Fibroblast of skin of right biceps (primary cell): ENCODE results near the gene IDI1.
"Not testable (repeated sequence)": the region's sequence is repeated elsewhere in the genome, so short reads cannot be mapped to it uniquely, and the experiment has no call there.

Experiments used
- DNase-seq: peaks from one replicate; pipeline ENCODE4 v3.0.0-alpha.2; 2013

The IDI1 gene

GRCh38 chr10:1063232-1063865 is 14.4 kb upstream of the IDI1 start:
- DNase-seq: no peak

DNA sequence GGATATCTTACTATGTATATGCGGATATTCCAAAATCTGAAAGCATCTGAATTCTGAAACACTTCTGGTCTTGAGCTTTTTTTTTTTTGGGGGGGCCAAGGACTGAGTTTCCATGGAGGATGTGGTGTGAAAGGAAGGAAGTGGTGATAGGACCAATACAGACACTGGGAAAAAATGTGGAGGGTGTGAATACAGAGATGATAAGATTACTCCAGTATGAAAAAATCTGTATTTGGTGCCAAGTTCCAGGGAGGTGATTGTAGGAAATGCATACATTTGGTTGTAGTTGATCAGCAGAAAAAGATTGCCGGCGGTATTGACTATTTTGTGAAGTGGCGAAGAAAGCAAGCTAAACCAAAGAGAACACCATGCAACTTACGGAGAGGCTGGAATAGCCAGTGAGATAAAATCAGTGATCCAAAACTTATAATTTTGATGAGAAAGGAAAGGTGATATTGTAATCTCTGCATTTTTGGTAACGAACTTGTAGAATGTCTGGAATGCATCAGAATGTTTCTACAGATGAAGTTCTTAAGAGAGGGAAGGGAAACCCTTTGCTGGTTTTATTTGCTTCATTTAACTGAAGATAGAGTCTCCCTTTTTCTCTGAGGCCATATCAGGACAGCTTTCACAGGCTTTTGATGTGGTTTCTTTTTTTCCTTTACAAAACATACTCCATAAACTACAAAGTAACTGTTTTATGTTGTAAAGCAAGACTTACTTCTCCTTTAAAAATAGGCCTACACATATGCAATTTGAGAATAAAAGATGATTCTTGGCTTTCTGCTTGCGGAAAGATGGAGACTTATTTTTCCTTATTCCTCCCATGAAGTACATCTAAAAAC is 13.2 kb upstream of the IDI1 start:
- peak; percentile 82 for DNase-seq

DNA sequence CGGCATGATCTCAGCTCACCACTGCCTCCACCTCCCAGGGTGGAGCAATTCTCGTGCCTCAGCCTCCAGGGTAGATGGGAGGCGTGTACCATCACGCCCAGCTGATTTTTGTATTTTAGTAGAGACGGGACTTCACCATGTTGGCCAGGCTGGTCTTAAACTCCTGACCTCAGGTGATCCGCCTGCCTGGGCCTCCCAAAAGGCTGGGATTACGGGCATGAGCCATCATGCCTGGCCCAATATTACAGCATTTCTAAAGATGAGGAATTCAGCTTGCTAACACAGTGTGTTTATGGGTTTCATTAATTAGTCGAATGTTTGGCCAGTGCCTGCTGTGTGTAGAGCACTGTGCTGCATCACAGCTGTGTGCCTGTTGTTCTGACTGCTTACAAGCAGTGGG is 11.0 kb upstream of the IDI1 start:
- DNase-seq: no peak

DNA sequence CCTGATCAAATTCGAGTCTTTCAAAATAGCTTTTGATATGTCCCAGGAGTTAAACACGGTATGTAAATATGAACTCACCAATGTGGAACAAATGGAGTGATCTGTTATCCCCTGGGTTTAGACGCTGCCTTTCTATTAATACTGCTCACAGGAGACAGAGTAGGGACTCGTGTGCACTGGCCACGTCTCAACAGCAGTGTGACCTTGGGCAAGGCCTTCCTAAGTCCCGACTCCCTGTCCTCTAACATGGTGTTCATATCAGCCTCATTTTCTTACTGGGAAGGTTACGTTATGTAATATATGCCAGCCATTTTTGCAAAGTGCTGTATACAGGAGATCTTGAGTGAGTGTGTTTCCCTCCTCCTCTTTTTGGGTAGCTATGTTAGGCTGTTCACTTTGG is 9.1 kb upstream of the IDI1 start:
- no peak for DNase-seq

GRCh38 chr10:1057106-1057657 is 8.3 kb upstream of the IDI1 start:
- DNase-seq: peak; percentile 8

DNA sequence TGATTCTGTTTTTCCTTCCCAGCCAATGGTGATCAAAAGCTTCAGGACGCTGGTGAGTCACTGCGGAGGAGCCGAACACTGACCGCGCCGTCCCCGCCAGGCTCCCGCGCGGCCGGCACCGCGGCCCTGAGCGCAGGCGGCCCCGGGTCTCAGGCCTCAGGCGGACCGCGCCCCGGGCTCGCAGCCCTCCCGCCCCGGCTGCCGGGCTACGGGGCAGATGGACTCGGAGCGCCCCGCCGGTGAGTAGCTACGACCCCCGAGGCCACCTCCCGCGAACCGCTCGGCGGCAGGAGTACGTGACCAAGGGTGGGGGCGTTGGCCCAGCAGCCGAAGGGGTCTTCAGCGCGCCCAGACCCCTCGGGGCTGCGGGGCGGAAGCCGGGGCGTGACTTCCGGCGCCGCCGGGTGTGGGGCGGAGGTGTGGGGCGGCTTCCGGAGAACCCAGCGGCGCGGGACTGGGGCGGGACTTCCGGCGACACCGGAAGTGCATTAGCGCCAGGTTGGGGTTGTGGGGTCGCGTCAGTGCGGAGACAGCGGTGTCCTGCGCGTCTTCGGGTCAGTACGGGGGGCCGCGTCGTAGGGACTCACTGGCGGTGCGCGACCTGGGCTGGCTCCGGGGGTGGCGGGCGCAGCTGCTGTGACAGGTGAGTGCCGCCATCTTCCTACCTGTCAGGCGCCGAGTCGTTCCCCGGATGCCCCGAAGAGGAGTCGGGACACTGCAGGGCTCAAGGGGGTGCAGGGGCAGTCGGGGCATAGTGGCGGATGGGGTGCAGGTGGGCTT is 7.6 kb upstream of the IDI1 start, which contains the start of gene WDR37:
WDR37 (plus strand) TSS at position 60 of the 780 bp plus-strand sequence. CDS start 15,771 bp downstream, outside the sequence.
- peak; percentile 87 for DNase-seq

DNA sequence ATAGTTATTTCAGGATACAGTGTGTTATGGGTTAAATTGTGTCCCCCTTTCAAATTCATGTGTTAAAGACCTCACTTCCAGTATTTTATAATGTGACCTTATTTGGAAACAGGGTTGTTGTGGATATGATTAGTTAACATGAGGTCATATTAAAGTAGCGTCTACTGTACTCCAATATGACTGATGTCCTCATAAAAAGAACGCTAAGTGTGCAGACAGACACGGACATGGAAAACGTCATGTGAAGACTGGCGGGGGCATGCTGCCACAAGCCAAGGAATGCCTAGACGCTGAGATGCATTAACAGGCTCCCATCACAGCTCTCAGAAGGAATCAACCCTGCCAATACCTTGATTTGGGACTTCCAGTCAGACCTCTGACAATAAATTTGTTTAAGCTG is 5.8 kb upstream of the IDI1 start:
- no peak for DNase-seq

DNA sequence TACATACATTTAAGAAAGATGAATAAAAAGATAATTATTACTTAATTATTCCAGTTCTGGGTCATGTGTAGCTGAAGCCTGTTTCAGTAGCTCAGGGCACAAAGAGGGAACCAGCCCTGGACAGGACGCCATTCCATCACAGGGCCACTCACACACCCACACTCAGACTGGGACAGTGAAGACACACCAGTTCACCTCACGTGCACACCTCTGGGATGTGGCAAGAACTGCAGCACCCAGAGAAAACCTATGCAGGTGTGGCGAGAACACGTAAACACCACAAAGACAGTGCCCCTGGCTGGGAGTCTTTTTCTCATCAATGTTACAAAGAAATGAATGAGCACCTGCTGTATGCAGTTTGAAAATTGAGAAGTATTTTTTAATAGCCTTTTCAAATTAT is 1.6 kb upstream of the IDI1 start:
- DNase-seq: no peak

GRCh38 chr10:1050145-1050544 is 1.2 kb upstream of the IDI1 start:
- DNase-seq: peak; percentile 15

DNA sequence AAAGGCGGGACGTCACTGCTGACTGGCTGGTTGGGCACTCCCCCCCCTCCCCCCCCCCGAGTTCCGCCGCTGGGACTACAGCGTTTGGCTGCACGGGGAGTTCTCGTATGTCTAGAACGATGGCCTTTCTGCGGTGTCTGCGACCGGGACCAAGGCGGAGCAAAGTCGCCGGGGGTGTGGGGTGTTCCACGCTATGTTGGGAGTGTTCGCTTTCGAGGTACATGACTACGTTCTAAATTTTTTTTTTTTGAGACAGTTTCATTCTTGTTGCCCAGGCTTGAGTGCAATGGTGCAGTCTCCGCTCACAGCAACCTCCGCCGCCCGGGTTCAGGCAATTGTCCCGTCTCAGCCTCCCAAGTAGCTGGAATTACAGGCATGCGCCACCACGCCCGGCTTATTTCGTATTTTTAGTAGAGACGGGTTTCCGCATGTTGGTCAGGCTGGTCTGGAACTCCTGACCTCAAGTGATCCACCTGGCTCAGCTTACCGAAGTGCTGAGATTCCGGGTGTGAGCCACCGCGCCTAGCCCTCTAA is 573 bp upstream of the IDI1 start:
- no peak for DNase-seq

DNA sequence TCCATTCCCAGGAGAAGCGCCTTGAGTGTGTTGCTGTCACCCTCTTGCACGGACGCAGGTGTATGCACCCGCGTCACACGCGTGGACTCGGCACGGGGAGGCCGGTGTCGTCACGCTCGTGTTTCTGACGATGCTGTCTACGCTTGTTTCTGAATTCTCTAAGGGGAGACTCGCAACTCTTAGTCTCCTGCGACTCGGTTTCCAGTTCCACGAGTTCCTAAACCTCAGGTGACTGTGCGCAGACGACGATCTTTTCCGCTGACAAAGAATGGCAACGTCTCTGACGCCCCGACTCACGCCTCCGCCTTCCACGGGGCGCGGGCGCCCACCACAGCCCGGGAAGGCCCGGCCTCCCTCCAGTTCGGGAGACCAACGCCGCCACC is 579 bp downstream of the IDI1 start:
- no peak for DNase-seq

DNA sequence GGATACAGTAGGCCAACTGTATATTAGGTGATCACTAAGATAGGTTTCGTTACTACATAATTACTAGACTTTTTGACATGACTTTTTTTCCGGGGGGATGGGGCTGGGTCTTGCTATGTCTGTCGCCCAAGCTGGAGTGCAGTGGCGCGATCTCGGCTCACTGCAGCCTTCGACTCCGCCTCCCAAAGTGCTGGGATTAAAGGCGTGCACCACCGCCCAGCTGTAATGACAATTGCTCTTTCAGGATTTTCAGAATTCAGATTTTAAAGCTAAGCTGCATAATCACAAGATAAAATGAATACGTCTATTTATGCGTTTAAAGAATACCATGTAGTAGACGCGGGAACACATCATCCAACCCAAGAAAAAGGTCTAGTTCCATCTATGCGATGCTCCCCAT is 982 bp downstream of the IDI1 start:
- DNase-seq: no peak

GRCh38 chr10:1045415-1045814 is 3.5 kb downstream of the IDI1 start:
- no peak for DNase-seq

DNA sequence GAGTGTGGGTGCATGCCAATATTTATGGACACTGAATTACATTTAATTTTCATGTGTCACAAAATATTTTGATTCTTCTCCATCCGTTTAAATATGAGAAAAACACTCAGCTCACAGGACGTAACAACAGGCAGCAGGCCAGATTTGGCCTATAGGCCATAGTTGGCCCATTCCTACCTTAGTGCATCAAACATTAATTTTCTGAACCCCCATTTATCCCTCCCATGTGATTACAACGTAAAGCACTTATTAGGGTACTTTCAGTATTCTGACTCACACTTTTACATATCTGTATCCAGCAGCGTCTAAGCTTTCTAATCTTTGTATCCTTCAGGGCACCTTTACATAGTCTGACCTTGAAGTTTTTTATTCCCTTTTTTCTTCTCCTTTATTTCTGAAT is 4.0 kb downstream of the IDI1 start:
- DNase-seq: no peak

- DNase-seq: no peak
These were observed 4.8 kb downstream of the IDI1 start for GRCh38 chr10:1044146-1044545.

GRCh38 chr10:1043532-1043995 is 5.4 kb downstream of the IDI1 start:
- DNase-seq: no peak

DNA sequence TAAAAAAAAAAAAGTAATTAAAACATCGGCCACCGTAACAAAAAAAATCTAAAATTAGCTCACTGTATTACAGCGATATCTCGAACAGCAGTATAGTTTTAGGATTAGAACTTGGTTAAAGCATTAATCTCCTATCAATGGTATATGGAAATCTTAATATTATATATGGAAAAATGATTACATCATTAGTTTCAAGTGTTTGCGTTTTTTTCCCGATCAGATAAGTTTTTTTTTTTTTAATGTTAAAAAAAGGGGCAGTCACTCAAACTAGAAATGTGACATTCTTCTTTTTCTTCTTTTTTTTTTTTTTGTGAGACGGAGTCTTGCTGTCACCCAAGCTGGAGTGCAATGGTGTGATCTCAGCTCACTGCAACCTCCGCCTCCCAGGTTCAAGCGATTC is 7.4 kb downstream of the IDI1 start:
- no peak for DNase-seq

GRCh38 chr10:1040133-1040532 is 8.8 kb downstream of the IDI1 start:
- no peak for DNase-seq

- DNase-seq: not testable (repeated sequence)
These were observed 10.2 kb downstream of the IDI1 start for GRCh38 chr10:1038769-1039168.

DNA sequence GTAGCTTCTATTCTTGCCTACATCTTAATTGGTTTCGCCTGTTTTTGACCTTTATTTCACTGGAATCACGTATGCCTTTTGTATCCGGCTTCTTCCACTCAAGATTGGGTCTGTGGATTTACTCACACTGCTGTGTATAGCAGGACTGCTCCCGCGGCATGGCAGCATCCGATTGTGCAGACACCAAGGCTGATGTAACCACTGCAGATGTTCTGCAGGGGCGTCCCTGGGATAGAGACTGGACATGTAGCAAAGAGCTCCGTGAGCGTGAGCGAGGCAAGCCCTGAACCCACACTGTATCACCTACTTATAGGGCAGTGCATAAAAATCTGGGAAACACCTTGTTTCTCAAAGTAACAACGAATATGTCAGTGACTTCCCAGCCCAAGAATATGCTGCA is 11.8 kb downstream of the IDI1 start:
- DNase-seq: no peak

DNA sequence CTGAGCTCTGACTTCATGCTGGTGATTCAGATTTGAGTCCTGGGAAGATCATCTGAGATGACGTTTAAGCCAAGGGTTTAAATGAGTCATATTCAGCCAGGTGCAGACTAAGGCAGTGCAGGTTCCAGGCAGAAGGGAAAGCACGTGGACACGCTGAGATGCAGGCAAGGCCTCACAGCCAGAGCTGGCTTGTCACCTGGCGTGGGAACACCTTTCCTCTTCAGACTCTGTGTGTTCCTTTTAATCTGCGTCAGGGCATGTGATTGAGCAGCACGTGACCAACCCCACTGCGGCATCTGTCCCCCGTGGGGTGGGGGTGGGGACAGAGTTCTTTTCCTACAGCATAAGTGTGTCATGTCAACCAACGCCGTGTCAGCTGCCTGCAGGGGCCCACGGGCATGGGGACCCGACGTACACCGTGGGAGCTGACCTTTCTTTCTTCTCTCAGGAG is 12.6 kb downstream of the IDI1 start:
- DNase-seq: peak; percentile 26

DNA sequence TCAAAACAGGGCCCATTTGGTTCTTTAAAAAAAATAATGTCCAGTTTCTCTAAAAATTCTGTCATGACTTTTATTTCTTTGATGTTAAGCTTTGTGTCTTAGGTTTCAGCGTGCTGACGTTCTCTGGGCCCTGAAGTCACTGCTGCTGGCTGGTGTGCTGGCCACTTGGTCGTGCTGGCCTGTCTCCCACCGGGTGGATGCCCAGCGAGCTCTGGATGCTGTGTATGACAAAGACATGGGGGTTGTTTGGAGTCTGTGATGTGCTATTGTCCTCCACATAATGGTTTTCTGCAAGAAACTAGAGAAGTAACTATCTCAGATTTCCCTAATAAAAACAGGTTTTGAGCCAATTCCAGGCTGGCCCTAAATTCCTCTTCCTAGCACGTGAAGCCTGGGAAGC is 13.7 kb downstream of the IDI1 start:
- DNase-seq: no peak

- no peak for DNase-seq
These were observed 14.2 kb downstream of the IDI1 start for GRCh38 chr10:1034758-1035157.
